Breast epithelium (tissue), 4 donors: ENCODE data around the gene LDB3. TPM values are rescaled to one million over a fixed set of nuclear protein-coding genes. Genes with fewer than 3 reads are reported as not detected.
A peak's percentile ranks its signal among the peaks of the same experiment; 100 is the strongest.
"Not testable (repeated sequence)": the region's sequence is repeated elsewhere in the genome, so short reads cannot be mapped to it uniquely, and the experiment has no call there.

Experiments
- DNase-seq, 2 donors: peaks; one replicate each; pipeline ENCODE4 v3.0.0-alpha.2; 2019; ENCODE audit warnings: low spot score in 2 of 2
- H3K27ac ChIP-seq, 2 donors: fragments of 200-600 bp; sonication (generic) in 1 of 2; one replicate each; pipeline ENCODE4 v1.5.1; 2016 to 2019; ENCODE audit warnings: mild to moderate bottlenecking in 1 of 2
- H3K27me3 ChIP-seq, 2 donors: fragments of 200-600 bp; sonication (generic) in 1 of 2; one replicate each; pipeline versions ENCODE4 v1.5.1 to v1.6.0; 2017 to 2019; ENCODE audit warnings: control low read depth in 1 of 2, mild to moderate bottlenecking in 1 of 2
- H3K36me3 ChIP-seq: fragments of 200-600 bp; one replicate; pipeline ENCODE4 v1.5.1; 2019
- H3K4me1 ChIP-seq, 2 donors: fragments of 200-600 bp; sonication (generic); one replicate each; pipeline ENCODE4 v1.5.1; 2016 to 2019; ENCODE audit warnings: control low read depth in 1 of 2
- H3K4me3 ChIP-seq, 3 donors: fragments of 200-600 bp; sonication (generic); 1 replicate in 2 of 3; 2 replicates in 1 of 3; pipeline ENCODE4 v1.5.1; 2016 to 2019; ENCODE audit warnings: mild to moderate bottlenecking in 3 of 3, moderate library complexity in 2 of 3
- H3K9me3 ChIP-seq, 2 donors: fragments of 200-600 bp; sonication (generic) in 1 of 2; one replicate each; pipeline ENCODE4 v1.5.1; 2016 to 2019; ENCODE audit warnings: control low read depth in 1 of 2
- CTCF ChIP-seq, 3 donors: fragments of 450-650 bp; IDR thresholded peaks; one replicate each; pipeline ENCODE4 v1.5.1; 2016 to 2017; ENCODE audit warnings: antibody characterized with exemption in 3 of 3, mild to moderate bottlenecking in 3 of 3, moderate library complexity in 3 of 3
- POLR2A ChIP-seq: fragments of 450-650 bp; IDR thresholded peaks from one replicate; pipeline ENCODE4 v1.6.1; 2016; ENCODE audit warnings: antibody characterized with exemption, mild to moderate bottlenecking, moderate library complexity
- POLR2AphosphoS5 ChIP-seq, 3 donors: sonication (generic); formaldehyde crosslinking; IDR thresholded peaks; one replicate each; pipeline ENCODE4 v1.6.1; 2017; ENCODE audit warnings: antibody characterized with exemption in 3 of 3
- intact Hi-C: fragments of 100-400 bp; cut with DNase I; formaldehyde crosslinking; loops from one replicate; pipeline ENCODE4 v1.15.1; 2023; ENCODE audit warnings: low total_unique reads
- total RNA-seq, 3 donors: library from RNA; depleted of rRNA; stranded (reverse); fragments of >200 nt; gene quantifications; one replicate each; pipeline ENCODE4 v1.1.0, GENCODE V29; 2016

The LDB3 gene
- total RNA-seq, 3 donors from 2014 or later = 0.98 to 2.9 (median 1.3) TPM

- H3K4me1 ChIP-seq = no peaks in the 10 kb centered on the region
- no peaks in the 10 kb centered on the region for H3K36me3 ChIP-seq
- H3K27ac ChIP-seq = no peak overlapping the region
- intact Hi-C loops = no loop called here
- no peak for DNase-seq
- H3K27me3 ChIP-seq = no peaks in the 10 kb centered on the region
- H3K4me3 ChIP-seq = no peak overlapping the region
- no peaks in the 10 kb centered on the region for H3K9me3 ChIP-seq
- no peak for TF ChIP-seq CTCF (IDR thresholded peaks at IDR 0.05)
- no peak for TF ChIP-seq POLR2A
- TF ChIP-seq POLR2AphosphoS5 (IDR thresholded peaks at IDR 0.05) = no peak
Observed at GRCh38 chr10:86733260-86733671, 65.0 kb downstream of the LDB3 start.

DNA sequence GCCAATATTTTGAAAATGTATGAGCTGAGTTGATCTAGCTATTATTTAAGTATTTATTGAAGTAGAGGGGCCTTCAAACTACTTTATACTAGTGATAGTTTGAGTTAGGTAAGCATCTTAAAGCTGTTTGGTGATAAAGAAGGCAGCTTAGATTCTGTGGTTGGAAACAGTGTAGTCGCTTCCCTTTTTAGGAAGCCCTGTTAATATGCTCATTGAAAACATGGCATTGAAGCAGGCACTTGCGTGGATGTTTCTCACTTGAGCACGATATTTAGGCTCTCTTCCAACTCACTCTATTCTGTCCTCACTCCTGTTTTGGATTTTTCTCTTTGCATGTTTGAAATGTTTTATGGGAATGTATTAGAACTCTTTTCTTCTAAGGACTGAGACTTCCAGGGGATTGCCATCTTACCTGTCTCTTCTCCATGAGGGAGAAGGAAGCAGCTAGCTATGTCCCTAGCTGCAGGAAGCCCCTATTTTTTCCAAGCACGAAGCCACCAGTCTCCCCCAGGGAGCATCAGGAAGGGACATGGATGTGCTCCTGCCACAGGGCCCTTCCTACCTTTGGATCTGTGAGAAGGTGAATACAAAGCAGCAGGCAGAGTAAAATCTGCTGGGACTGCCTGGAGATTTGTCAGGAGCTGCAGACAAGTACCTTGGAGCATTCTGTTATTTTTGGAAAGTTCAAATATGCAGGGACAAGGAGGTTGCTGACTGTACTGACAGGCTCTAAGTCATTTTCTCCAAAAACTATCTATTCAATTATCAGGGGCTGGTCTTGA lies 66.1 kb downstream of the LDB3 start:
- TF ChIP-seq POLR2AphosphoS5 (IDR thresholded peaks at IDR 0.05) = no peak
- TF ChIP-seq CTCF (IDR thresholded peaks at IDR 0.05) = no peak
- TF ChIP-seq POLR2A = no peak
- H3K9me3 ChIP-seq = no peaks in the 10 kb centered on the region
- H3K27me3 ChIP-seq = no peaks in the 10 kb centered on the region
- H3K27ac ChIP-seq = no peak overlapping the region
- no peaks in the 10 kb centered on the region for H3K36me3 ChIP-seq
- intact Hi-C loops = no loop called here
- no peak for DNase-seq
- no peaks in the 10 kb centered on the region for H3K4me1 ChIP-seq
- H3K4me3 ChIP-seq = no peak overlapping the region

DNA sequence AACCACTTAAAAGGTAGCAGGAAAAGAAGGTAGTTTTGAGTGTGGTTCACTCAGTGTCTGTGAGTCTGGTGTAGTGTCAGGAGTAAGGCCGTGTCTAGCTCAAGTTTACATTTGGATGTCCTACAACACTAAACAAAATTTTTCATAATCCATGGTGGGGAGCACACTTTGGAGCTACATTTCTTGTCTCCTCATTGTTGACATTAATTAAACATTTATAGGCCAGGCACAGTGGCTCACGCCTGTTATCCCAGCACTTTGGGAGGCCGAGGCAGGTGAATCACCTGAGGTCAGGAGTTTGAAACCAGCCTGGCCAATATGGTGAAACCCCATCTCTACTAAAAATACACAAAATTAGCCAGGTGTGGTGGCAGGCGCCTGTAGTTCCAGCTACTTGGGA lies 67.0 kb downstream of the LDB3 start:
- intact Hi-C loops, H3K4me1 ChIP-seq, H3K36me3 ChIP-seq, H3K9me3 ChIP-seq, H3K4me3 ChIP-seq, H3K27me3 ChIP-seq, H3K27ac ChIP-seq, DNase-seq: not testable (repeated sequence)

GRCh38 chr10:86742230-86742629 lies 73.9 kb downstream of the LDB3 start:
- intact Hi-C loops = no loop called here
- DNase-seq = no peak
- no peaks in the 10 kb centered on the region for H3K27me3 ChIP-seq
- H3K27ac ChIP-seq = no peak overlapping the region
- H3K4me1 ChIP-seq = no peaks in the 10 kb centered on the region
- no peaks in the 10 kb centered on the region for H3K9me3 ChIP-seq
- no peaks in the 10 kb centered on the region for H3K36me3 ChIP-seq
- no peak overlapping the region for H3K4me3 ChIP-seq
- TF ChIP-seq POLR2A = no peak
- no peak for TF ChIP-seq CTCF (IDR thresholded peaks at IDR 0.05)
- no peak for TF ChIP-seq POLR2AphosphoS5 (IDR thresholded peaks at IDR 0.05)

DNA sequence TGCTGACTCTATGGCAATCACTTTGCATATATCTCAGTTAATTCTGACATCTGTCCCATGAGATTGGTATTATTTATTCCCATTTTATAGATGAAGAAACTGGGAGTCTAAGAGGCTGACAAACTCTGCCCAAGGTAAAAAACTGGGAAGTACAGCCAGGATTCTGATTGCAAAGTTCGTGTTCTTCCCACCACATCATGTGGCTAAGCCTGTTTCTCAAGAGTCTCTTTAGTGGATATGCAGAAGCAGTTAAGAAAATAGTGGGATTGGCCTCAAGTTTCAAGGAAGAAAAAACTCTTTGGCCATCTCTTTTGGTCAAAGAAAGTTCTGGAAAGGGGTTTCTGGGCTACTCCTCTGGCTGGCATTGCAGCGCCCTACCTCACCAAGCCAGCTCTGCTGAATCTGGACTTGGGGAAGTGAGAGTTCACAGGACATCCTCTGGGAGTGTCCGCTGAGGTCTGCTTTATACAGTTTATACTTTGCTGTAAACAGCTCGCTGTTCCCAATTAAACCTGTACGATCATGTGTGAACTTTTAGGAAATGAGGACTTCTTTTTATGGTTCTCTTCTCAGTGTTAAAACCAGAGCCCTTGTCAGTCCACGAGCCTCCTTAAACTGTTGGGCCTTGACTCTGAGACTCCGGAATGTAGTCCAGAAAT lies 75.9 kb downstream of the LDB3 start:
- DNase-seq = no peak

More for the DNA sequence above, 75.9 kb downstream of the LDB3 start:
- intact Hi-C loops = no loop called here
- Histone ChIP-seq H3K27me3 (no peaks in the 10 kb centered on the region), H3K4me1 (no peaks in the 10 kb centered on the region), H3K9me3 (no peaks in the 10 kb centered on the region), H3K36me3 (no peaks in the 10 kb centered on the region), H3K27ac (peak overlapping the region; percentile 6 to 57), H3K4me3 (no peak overlapping the region)
- TF ChIP-seq POLR2AphosphoS5 (IDR thresholded peaks at IDR 0.05) (no peak), CTCF (IDR thresholded peaks at IDR 0.05) (no peak), POLR2A (no peak)
